Natural killer cell (primary cell): Measurements from ENCODE around the gene CERS5. TPM values are rescaled to one million over a fixed set of nuclear protein-coding genes. Genes with fewer than 3 reads are reported as not detected.
A peak's percentile ranks its signal among the peaks of the same experiment; 100 is the strongest.
"Not testable (repeated sequence)": the region's sequence is repeated elsewhere in the genome, so short reads cannot be mapped to it uniquely, and the experiment has no call there.

Source experiments
- ATAC-seq, 3 donors: fragments of 150-1000 bp in 2 of 3; fragments of 200-7000 bp in 1 of 3; cut with Tn5 transposase; 1 replicate in 1 of 3; 2 replicates in 2 of 3; pipeline ENCODE4 v1.10.0; 2021; ENCODE audit warnings: mild to moderate bottlenecking in 2 of 3, moderate library complexity in 2 of 3
- DNase-seq, 2 donors: peaks; one replicate each; pipeline versions ENCODE4 v3.0.0 to v3.0.0-alpha.2; 2013 to 2021; ENCODE audit warnings: mixed read lengths in 1 of 2
- H3K27ac ChIP-seq: one replicate; pipeline ENCODE4 v1.5.1; 2013; ENCODE audit warnings: mild to moderate bottlenecking, low read length
- H3K27me3 ChIP-seq: one replicate; pipeline ENCODE4 v1.6.1; 2013; ENCODE audit warnings: low read length; ENCODE audit not compliant: control insufficient read depth, insufficient read depth
- H3K36me3 ChIP-seq: one replicate; pipeline ENCODE4 v1.6.1; 2013; ENCODE audit warnings: low read length; ENCODE audit not compliant: control insufficient read depth, insufficient read depth
- H3K4me1 ChIP-seq: one replicate; pipeline ENCODE4 v1.6.1; 2013; ENCODE audit warnings: low read length; ENCODE audit not compliant: control insufficient read depth, insufficient read depth
- H3K4me3 ChIP-seq: one replicate; pipeline ENCODE4 v1.5.1; 2013; ENCODE audit warnings: low read length
- H3K9me3 ChIP-seq: one replicate; pipeline ENCODE4 v1.6.1; 2013; ENCODE audit warnings: low read length; ENCODE audit not compliant: control insufficient read depth, insufficient read depth
- H3K27ac Mint-ChIP-seq, 2 donors: one replicate each; pipeline ENCODE4 v1.8.0; 2022; ENCODE audit warnings: mild to moderate bottlenecking in 2 of 2, mixed read lengths in 2 of 2, moderate library complexity in 1 of 2
- H3K27me3 Mint-ChIP-seq, 2 donors: one replicate each; pipeline ENCODE4 v1.8.0; 2022; ENCODE audit warnings: low read depth in 2 of 2, mixed read lengths in 2 of 2
- H3K36me3 Mint-ChIP-seq: one replicate; pipeline ENCODE4 v1.8.0; 2022; ENCODE audit warnings: mixed read lengths
- H3K4me1 Mint-ChIP-seq, 2 donors: one replicate each; pipeline ENCODE4 v1.8.0; 2022; ENCODE audit warnings: mixed read lengths in 2 of 2
- H3K4me3 Mint-ChIP-seq: one replicate; pipeline ENCODE4 v1.8.0; 2022; ENCODE audit warnings: mild to moderate bottlenecking, moderate library complexity, mixed read lengths
- H3K9me3 Mint-ChIP-seq, 2 donors: one replicate each; pipeline ENCODE4 v1.8.0; 2022; ENCODE audit warnings: mixed read lengths in 2 of 2
- CTCF ChIP-seq: fragments of 200-600 bp; IDR thresholded peaks from one replicate; pipeline ENCODE4 v1.8.0; 2022; ENCODE audit warnings: antibody characterized with exemption
- WGBS: methylation state at CpG from one replicate; pipeline ENCODE4 v1.1.7; 2013; ENCODE audit warnings: missing lambda C conversion rate; ENCODE audit not compliant: insufficient coverage; 5-methylcytosine and 5-hydroxymethylcytosine counted together
- intact Hi-C: fragments of 100-400 bp; cut with micrococcal nuclease; formaldehyde crosslinking; loops from one replicate; pipeline ENCODE4 v1.14.2; 2022
- total RNA-seq, 4 donors: library from RNA; stranded (reverse); fragments of 120-200 nt in 1 of 4; gene quantifications; one replicate each; pipeline versions ENCODE4 v1.2.3 to v1.2.4, GENCODE V29; 2013 to 2022

CERS5 gene
- total RNA-seq, 3 donors from 2014 or later (not counting 1 experiment from before 2014, with no cell fraction given) = 69.9 to 81.2 (median 75.8) TPM

- no peak overlapping the region for H3K4me3 ChIP-seq
- H3K4me1 ChIP-seq = peaks cover 10% of the 10 kb centered on the region
- Mint-ChIP-seq H3K9me3 (no peaks in the 10 kb centered on the region), H3K27ac (peak overlapping the region in 1 of 2 donors; percentile 20), H3K4me1 (peaks cover 18 to 34% of the 10 kb centered on the region in 2 donors), H3K36me3 (no peaks in the 10 kb centered on the region), H3K27me3 (no peaks in the 10 kb centered on the region), H3K4me3 (no peak overlapping the region)
- no peaks in the 10 kb centered on the region for H3K36me3 ChIP-seq
- 91% methylated on average over 1 of the region's 2 CpGs for WGBS
- intact Hi-C loops = no loop called here
- H3K27ac ChIP-seq = no peak overlapping the region
- no peaks in the 10 kb centered on the region for H3K9me3 ChIP-seq
- DNase-seq (no peak), ATAC-seq (no peak)
- TF ChIP-seq CTCF = no peak
- no peaks in the 10 kb centered on the region for H3K27me3 ChIP-seq
Measured at GRCh38 chr12:50162230-50162629, 4.9 kb downstream of the CERS5 start.

GRCh38 chr12:50160643-50161042 is 6.5 kb downstream of the CERS5 start:
- Histone ChIP-seq H3K27ac (no peak overlapping the region), H3K9me3 (no peaks in the 10 kb centered on the region), H3K27me3 (no peaks in the 10 kb centered on the region), H3K36me3 (no peaks in the 10 kb centered on the region), H3K4me1 (no peaks in the 10 kb centered on the region), H3K4me3 (no peak overlapping the region)
- DNase-seq (no peak), ATAC-seq (no peak)
- TF ChIP-seq CTCF = no peak
- no peak overlapping the region for H3K4me3 Mint-ChIP-seq
- H3K4me1 Mint-ChIP-seq = peaks cover 10 to 26% of the 10 kb centered on the region in 2 donors
- H3K36me3 Mint-ChIP-seq = no peaks in the 10 kb centered on the region
- H3K9me3 Mint-ChIP-seq = no peaks in the 10 kb centered on the region
- peak overlapping the region in 1 of 2 donors; percentile 1 for H3K27ac Mint-ChIP-seq
- intact Hi-C loops = no loop called here
- H3K27me3 Mint-ChIP-seq = no peaks in the 10 kb centered on the region

GRCh38 chr12:50157259-50157658 is 9.9 kb downstream of the CERS5 start:
- Mint-ChIP-seq H3K36me3 (no peaks in the 10 kb centered on the region), H3K4me3 (no peak overlapping the region), H3K27me3 (no peaks in the 10 kb centered on the region), H3K9me3 (no peaks in the 10 kb centered on the region), H3K4me1 (peaks cover 10 to 15% of the 10 kb centered on the region in 2 donors), H3K27ac (peak overlapping the region; percentile 6 to 47)
- Histone ChIP-seq H3K9me3 (no peaks in the 10 kb centered on the region), H3K36me3 (peaks cover 3% of the 10 kb centered on the region), H3K27ac (no peak overlapping the region), H3K4me3 (no peak overlapping the region), H3K4me1 (no peaks in the 10 kb centered on the region), H3K27me3 (no peaks in the 10 kb centered on the region)
- ATAC-seq = no peak
- no peak for TF ChIP-seq CTCF
- intact Hi-C loops = no loop called here
- WGBS = no CpG with 5 or more reads among the region's 2 CpGs
- no peak for DNase-seq

- peaks cover 3% of the 10 kb centered on the region for H3K36me3 ChIP-seq
- H3K4me1 Mint-ChIP-seq = peaks cover 10 to 15% of the 10 kb centered on the region in 2 donors
- TF ChIP-seq CTCF = no peak
- no peaks in the 10 kb centered on the region for H3K4me1 ChIP-seq
- H3K27me3 ChIP-seq = no peaks in the 10 kb centered on the region
- DNase-seq = no peak
- H3K9me3 ChIP-seq = no peaks in the 10 kb centered on the region
- H3K27ac Mint-ChIP-seq = peak overlapping the region in 1 of 2 donors; percentile 6
- H3K27me3 Mint-ChIP-seq = no peaks in the 10 kb centered on the region
- no peaks in the 10 kb centered on the region for H3K36me3 Mint-ChIP-seq
- no peaks in the 10 kb centered on the region for H3K9me3 Mint-ChIP-seq
- ATAC-seq = no peak
- intact Hi-C loops = no loop called here
- no peak overlapping the region for H3K4me3 ChIP-seq
- H3K27ac ChIP-seq = no peak overlapping the region
- H3K4me3 Mint-ChIP-seq = no peak overlapping the region
Measured at GRCh38 chr12:50156641-50157040, 10.5 kb downstream of the CERS5 start.

GRCh38 chr12:50154947-50155346 is 12.2 kb downstream of the CERS5 start:
- WGBS = 89% methylated on average over 3 of the region's 5 CpGs
- H3K36me3 ChIP-seq, H3K36me3 Mint-ChIP-seq, H3K27ac ChIP-seq, H3K4me3 Mint-ChIP-seq, intact Hi-C loops, ATAC-seq, H3K27me3 Mint-ChIP-seq, H3K9me3 ChIP-seq, H3K27ac Mint-ChIP-seq, H3K9me3 Mint-ChIP-seq, H3K4me1 ChIP-seq, H3K27me3 ChIP-seq, H3K4me3 ChIP-seq, DNase-seq: not testable (repeated sequence)
- peaks cover 16 to 30% of the 10 kb centered on the region in 2 donors for H3K4me1 Mint-ChIP-seq
